PC-9 (cell line): ENCODE results near the gene TSPAN11. TPM values are rescaled to one million over a fixed set of nuclear protein-coding genes. Genes with fewer than 3 reads are reported as not detected.

Source experiments
- BruUV-seq: library from RNA; stranded (reverse); fragments of 400-500 nt; replicated peaks from 2 replicates; lab custom pipeline; 2021; lab: Mats Ljungman, UMichigan
- CTCF ChIA-PET: fragments of 300-600 bp; sonication (Branson Sonifier 250); formaldehyde crosslinking; loops from one replicate; lab custom pipeline; 2022; ENCODE audit warnings: antibody characterized with exemption; lab: Charles Lee
- POLR2A ChIA-PET: fragments of 300-600 bp; sonication (Branson Sonifier 250); formaldehyde crosslinking; loops from one replicate; lab custom pipeline; 2022; ENCODE audit warnings: antibody characterized with exemption; ENCODE audit not compliant: unreplicated experiment; lab: Charles Lee
- DNase-seq, 2 experiments: peaks; one replicate each; pipeline versions ENCODE4 v3.0.0 to v3.0.0-alpha.2; 2015 to 2022; ENCODE audit warnings: mixed read lengths in 1 of 2
- H2AFZ ChIP-seq: fragments of 200-600 bp; sonication (generic); 2 replicates; pipeline ENCODE4 v1.8.1; 2017; ENCODE audit warnings: antibody characterized with exemption
- H3F3A ChIP-seq: fragments of 200-600 bp; sonication (generic); 2 replicates; pipeline ENCODE4 v1.8.1; 2017; ENCODE audit warnings: antibody characterized with exemption, mild to moderate bottlenecking, low read depth; ENCODE audit not compliant: insufficient read depth
- H3K27ac ChIP-seq: fragments of 200-600 bp; sonication (generic); 2 replicates; pipeline ENCODE4 v1.6.1; 2016; ENCODE audit warnings: mixed run types
- H3K27me3 ChIP-seq: fragments of 200-600 bp; sonication (generic); 2 replicates; pipeline ENCODE4 v1.6.1; 2016; ENCODE audit warnings: low read depth, mixed run types; ENCODE audit not compliant: insufficient read depth
- H3K36me3 ChIP-seq: fragments of 200-600 bp; sonication (generic); 2 replicates; pipeline ENCODE4 v1.6.1; 2016; ENCODE audit warnings: low read depth, mixed run types
- H3K4me1 ChIP-seq: fragments of 200-600 bp; sonication (generic); replicated peaks from 2 replicates; pipeline ENCODE4 v1.6.1; 2016; ENCODE audit warnings: mixed run types; ENCODE audit not compliant: insufficient read depth
- H3K4me2 ChIP-seq: fragments of 200-600 bp; sonication (generic); 2 replicates; pipeline ENCODE4 v1.6.1; 2017; ENCODE audit warnings: mixed run types
- H3K4me3 ChIP-seq: fragments of 200-600 bp; sonication (generic); 2 replicates; pipeline ENCODE4 v1.6.1; 2016; ENCODE audit warnings: mixed run types
- H3K79me2 ChIP-seq: fragments of 200-600 bp; sonication (generic); 2 replicates; pipeline ENCODE4 v1.6.1; 2017; ENCODE audit warnings: low read depth, mixed run types
- H3K9me2 ChIP-seq: fragments of 200-600 bp; sonication (generic); 2 replicates; pipeline ENCODE4 v1.8.1; 2017; ENCODE audit warnings: mild to moderate bottlenecking; ENCODE audit not compliant: insufficient read depth
- H3K9me3 ChIP-seq: fragments of 200-600 bp; sonication (generic); 2 replicates; pipeline ENCODE4 v1.8.1; 2016; ENCODE audit warnings: low read depth; ENCODE audit not compliant: insufficient read depth
- H4K20me1 ChIP-seq: fragments of 200-600 bp; sonication (generic); 2 replicates; pipeline ENCODE4 v1.8.1; 2017; ENCODE audit not compliant: insufficient read depth
- CTCF ChIP-seq: fragments of 200-600 bp; sonication (generic); conservative IDR thresholded peaks from 2 replicates; pipeline ENCODE4 v1.6.1; 2017; ENCODE audit warnings: mixed run types, antibody characterized with exemption, mild to moderate bottlenecking, moderate library complexity
- EZH2 ChIP-seq: fragments of 200-600 bp; sonication (generic); IDR thresholded peaks from 2 replicates; pipeline ENCODE4 v1.8.0; 2017; ENCODE audit warnings: antibody characterized with exemption, low read depth
- intact Hi-C: fragments of 100-400 bp; cut with micrococcal nuclease; formaldehyde crosslinking; loops from one replicate; pipeline ENCODE4 v1.10.0; 2022; ENCODE audit not compliant: unreplicated experiment
- total RNA-seq: library from RNA; stranded (reverse); gene quantifications from 2 replicates; pipeline ENCODE4 v1.2.3, GENCODE V29; 2021

The TSPAN11 gene
- total RNA-seq, 1 experiment from 2014 or later, result not detected

- Histone ChIP-seq H3F3A (no peaks in the 10 kb centered on the region), H4K20me1 (no peaks in the 10 kb centered on the region), H3K27ac (no peak overlapping the region), H3K9me2 (no peaks in the 10 kb centered on the region), H3K4me2 (no peak overlapping the region), H3K27me3 (peaks cover 17% of the 10 kb centered on the region; the same call in 1 of the 2 replicates), H2AFZ (no peak overlapping the region), H3K79me2 (no peaks in the 10 kb centered on the region), H3K4me3 (no peak overlapping the region), H3K4me1 (peaks cover 4% of the 10 kb centered on the region; the same call in 1 of the 2 replicates), H3K36me3 (no peaks in the 10 kb centered on the region), H3K9me3 (no peaks in the 10 kb centered on the region)
- no peak for TF ChIP-seq EZH2
- TF ChIP-seq CTCF, result no peak
- ChIA-PET POLR2A (no interaction called here), CTCF (no interaction called here)
- intact Hi-C loops, result no loop called here
- BruUV-seq, result no TSS peak
- DNase-seq, result no peak
These were observed 46.5 kb upstream of the TSPAN11 start for GRCh38 chr12:30880061-30880460.

GRCh38 chr12:30880813-30881212 is 45.7 kb upstream of the TSPAN11 start:
- intact Hi-C loops, result no loop called here
- Histone ChIP-seq H3K36me3 (no peaks in the 10 kb centered on the region), H3K27ac (no peak overlapping the region), H2AFZ (no peak overlapping the region), H3K27me3 (peaks cover 17% of the 10 kb centered on the region; the same call in 1 of the 2 replicates), H3K9me3 (no peaks in the 10 kb centered on the region), H3K4me1 (peaks cover 4% of the 10 kb centered on the region; the same call in 1 of the 2 replicates), H3K79me2 (no peaks in the 10 kb centered on the region), H4K20me1 (no peaks in the 10 kb centered on the region), H3K9me2 (no peaks in the 10 kb centered on the region), H3K4me2 (no peak overlapping the region), H3K4me3 (no peak overlapping the region), H3F3A (no peaks in the 10 kb centered on the region)
- ChIA-PET CTCF (no interaction called here), POLR2A (no interaction called here)
- TF ChIP-seq CTCF (no peak), EZH2 (no peak)
- BruUV-seq, result no TSS peak
- DNase-seq, result no peak

DNA sequence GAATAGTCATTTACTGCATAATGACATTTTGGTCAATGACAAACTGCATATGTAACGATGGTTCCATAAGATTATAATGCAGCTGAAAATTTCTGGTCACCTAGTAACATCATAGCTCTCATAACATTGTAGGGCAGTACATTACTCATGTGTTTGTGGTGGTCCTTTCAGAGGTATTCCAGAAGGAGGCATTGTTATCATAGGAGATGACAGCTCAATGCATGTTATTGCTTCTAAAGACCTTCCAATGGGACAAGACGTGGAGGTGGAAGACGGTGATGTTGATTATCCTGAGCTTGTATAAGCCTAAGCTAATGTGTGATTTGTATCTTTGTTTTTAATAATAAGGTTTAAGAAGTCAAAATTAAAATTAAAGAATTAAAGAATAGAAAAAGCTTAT is 43.8 kb upstream of the TSPAN11 start:
- Histone ChIP-seq H3K4me3 (no peak overlapping the region), H3F3A (no peaks in the 10 kb centered on the region), H3K4me2 (no peak overlapping the region), H3K27ac (no peak overlapping the region), H3K4me1 (peaks cover 4% of the 10 kb centered on the region; the same call in 1 of the 2 replicates), H2AFZ (no peak overlapping the region), H3K27me3 (peaks cover 17% of the 10 kb centered on the region; the same call in 1 of the 2 replicates), H3K36me3 (no peaks in the 10 kb centered on the region), H3K9me3 (peaks cover 5% of the 10 kb centered on the region; the same call in 1 of the 2 replicates), H3K9me2 (no peaks in the 10 kb centered on the region), H4K20me1 (no peaks in the 10 kb centered on the region), H3K79me2 (no peaks in the 10 kb centered on the region)
- intact Hi-C loops, result no loop called here
- POLR2A ChIA-PET, result interaction anchor here (0.7 kb wide), 1 partner anchor 103 kb away, joined by 5 read pairs; no protein-coding TSS in a partner anchor
- BruUV-seq, result no TSS peak
- CTCF ChIA-PET, result no interaction called here
- no peak for DNase-seq
- TF ChIP-seq EZH2 (no peak), CTCF (no peak)
